Loucy (cell line): ENCODE results near the gene SLX4IP.

Experiments used
- CTCF ChIP-seq: fragments of 200-600 bp; sonication (generic); conservative IDR thresholded peaks from 2 replicates; pipeline ENCODE4 v1.5.1; 2014; ENCODE audit warnings: mild to moderate bottlenecking, antibody characterized with exemption, low read length
- EZH2phosphoT487 ChIP-seq: fragments of 200-600 bp; IDR thresholded peaks from 2 replicates; pipeline ENCODE4 v1.6.1; 2018; ENCODE audit warnings: antibody characterized with exemption, mild to moderate bottlenecking, moderate library complexity, borderline replicate concordance

- TF ChIP-seq CTCF, result no peak
- TF ChIP-seq EZH2phosphoT487, result no peak
Observed at GRCh38 chr20:10585308-10585707, 150.2 kb downstream of the SLX4IP start.
